IMR-90 (cell line): Measurements from ENCODE around the gene TOMM22. TPM values are rescaled to one million over a fixed set of nuclear protein-coding genes. Genes with fewer than 3 reads are reported as not detected.

ENCODE experiments used
- ATAC-seq: fragments of 200-7000 bp; cut with Tn5 transposase; 2 replicates; pipeline ENCODE4 v1.9.1; 2020; ENCODE audit warnings: low read depth, mild to moderate bottlenecking, moderate library complexity
- BruUV-seq: library from RNA; stranded (reverse); fragments of 400-500 nt; replicated peaks from 2 replicates; lab custom pipeline; 2021; lab: Mats Ljungman, UMichigan
- CTCF ChIA-PET: fragments of 300-600 bp; formaldehyde crosslinking; extraction: SDS; loops from one replicate; lab custom pipeline; 2021; ENCODE audit warnings: antibody characterized with exemption; lab: Yijun Ruan, JAX
- POLR2A ChIA-PET: fragments of 300-600 bp; sonication (Branson Sonifier 250); formaldehyde crosslinking; loops from one replicate; lab custom pipeline; 2022; ENCODE audit warnings: antibody characterized with exemption; ENCODE audit not compliant: unreplicated experiment; lab: Charles Lee
- DNase-seq: peaks from one replicate; pipeline ENCODE4 v3.0.0; 2013
- H2AFZ ChIP-seq: replicated peaks from 2 replicates; pipeline ENCODE3; 2013; ENCODE audit warnings: low read length, mild to moderate bottlenecking; ENCODE audit not compliant: poor library complexity
- H2AK5ac ChIP-seq: 2 replicates; pipeline ENCODE4 v1.6.1; 2013; ENCODE audit warnings: low read depth, low read length, inconsistent platforms
- H2AK9ac ChIP-seq: replicated peaks from 2 replicates; pipeline ENCODE3; 2013; ENCODE audit warnings: mild to moderate bottlenecking, low read depth, low read length, moderate library complexity; ENCODE audit not compliant: poor library complexity
- H2BK120ac ChIP-seq: 2 replicates; pipeline ENCODE4 v1.6.1; 2013; ENCODE audit warnings: low read depth, low read length, inconsistent platforms
- H2BK15ac ChIP-seq: 3 replicates; pipeline ENCODE4 v1.6.1; 2013; ENCODE audit warnings: low read depth, low read length, inconsistent platforms
- H2BK20ac ChIP-seq: 2 replicates; pipeline ENCODE4 v1.6.1; 2013; ENCODE audit warnings: low read depth, mild to moderate bottlenecking, inconsistent platforms, low read length, moderate library complexity
- H2BK5ac ChIP-seq: 2 replicates; pipeline ENCODE4 v1.6.1; 2013; ENCODE audit warnings: mild to moderate bottlenecking, low read depth, low read length, inconsistent platforms; ENCODE audit not compliant: poor library complexity, severe bottlenecking
- H3K14ac ChIP-seq: replicated peaks from 2 replicates; pipeline ENCODE4 v1.6.1; 2013; ENCODE audit warnings: low read depth, low read length, inconsistent platforms
- H3K18ac ChIP-seq: 2 replicates; pipeline ENCODE4 v1.6.1; 2013; ENCODE audit warnings: low read depth, low read length, control low read depth
- H3K23ac ChIP-seq: 2 replicates; pipeline ENCODE4 v1.6.1; 2013; ENCODE audit warnings: low read depth, low read length, inconsistent platforms
- H3K27ac ChIP-seq: 2 replicates; pipeline ENCODE4 v1.5.1; 2013; ENCODE audit warnings: mild to moderate bottlenecking, control low read depth, low read length; ENCODE audit not compliant: insufficient read depth
- H3K27me3 ChIP-seq: 2 replicates; pipeline ENCODE4 v1.6.1; 2013; ENCODE audit warnings: low read length; ENCODE audit not compliant: control insufficient read depth, insufficient read depth
- H3K36me3 ChIP-seq: 2 replicates; pipeline ENCODE4 v1.6.1; 2013; ENCODE audit warnings: low read length, mixed read lengths; ENCODE audit not compliant: control insufficient read depth, insufficient read depth
- H3K4ac ChIP-seq: 2 replicates; pipeline ENCODE4 v1.6.1; 2013; ENCODE audit warnings: low read depth, low read length, inconsistent platforms
- H3K4me1 ChIP-seq: 2 replicates; pipeline ENCODE4 v1.6.1; 2013; ENCODE audit warnings: low read length, mixed read lengths; ENCODE audit not compliant: control insufficient read depth, insufficient read depth
- H3K4me2 ChIP-seq: 2 replicates; pipeline ENCODE4 v1.6.1; 2013; ENCODE audit warnings: low read depth, mild to moderate bottlenecking, control low read depth, low read length, moderate library complexity
- H3K4me3 ChIP-seq: 2 replicates; pipeline ENCODE4 v1.5.1; 2013; ENCODE audit warnings: low read depth, mild to moderate bottlenecking, control low read depth, low read length, moderate library complexity; ENCODE audit not compliant: insufficient read depth
- H3K56ac ChIP-seq: 2 replicates; pipeline ENCODE4 v1.6.1; 2013; ENCODE audit warnings: low read length, inconsistent platforms; ENCODE audit not compliant: insufficient read depth; ENCODE audit errors: extremely low read depth
- H3K79me1 ChIP-seq, 2 experiments: 2 replicates each; pipeline ENCODE4 v1.6.1; 2013; ENCODE audit warnings: low read length in 2 of 2, inconsistent platforms in 1 of 2, low read depth in 1 of 2
- H3K9ac ChIP-seq: 2 replicates; pipeline ENCODE4 v1.6.1; 2013; ENCODE audit warnings: low read depth, low read length, control low read depth
- H3K9me1 ChIP-seq: 2 replicates; pipeline ENCODE4 v1.6.1; 2013; ENCODE audit warnings: low read length, inconsistent platforms; ENCODE audit not compliant: insufficient read depth
- H3K9me3 ChIP-seq: 2 replicates; pipeline ENCODE4 v1.6.1; 2013; ENCODE audit warnings: low read length; ENCODE audit not compliant: control insufficient read depth, insufficient read depth
- H4K20me1 ChIP-seq: 2 replicates; pipeline ENCODE4 v1.6.1; 2013; ENCODE audit warnings: low read length, inconsistent platforms; ENCODE audit not compliant: insufficient read depth
- H4K5ac ChIP-seq: 2 replicates; pipeline ENCODE4 v1.6.1; 2013; ENCODE audit warnings: mild to moderate bottlenecking, low read depth, low read length, control low read depth
- H4K8ac ChIP-seq, 2 experiments: 2 replicates each; pipeline ENCODE4 v1.6.1; 2013; ENCODE audit warnings: low read depth in 2 of 2, low read length in 2 of 2, control low read depth in 1 of 2, inconsistent platforms in 1 of 2
- H4K91ac ChIP-seq: 2 replicates; pipeline ENCODE4 v1.6.1; 2013; ENCODE audit warnings: low read depth, low read length, inconsistent platforms; ENCODE audit not compliant: insufficient read depth
- BHLHE40 ChIP-seq: fragments of 150-350 bp; IDR thresholded peaks from 2 replicates; pipeline ENCODE4 v1.6.1; 2016; ENCODE audit warnings: mild to moderate bottlenecking, low read depth, low read length
- CEBPB ChIP-seq: IDR thresholded peaks from 2 replicates; pipeline ENCODE4 v1.6.1; 2012; ENCODE audit warnings: low read depth, low read length, improper control_type of control experiment
- CHD1 ChIP-seq: IDR thresholded peaks from 2 replicates; pipeline ENCODE4 v1.6.1; 2012; ENCODE audit warnings: low read depth, low read length, improper control_type of control experiment
- CTCF ChIP-seq: conservative IDR thresholded peaks from 2 replicates; pipeline ENCODE4 v1.5.1; 2012; ENCODE audit warnings: mild to moderate bottlenecking, low read depth, low read length, improper control_type of control experiment
- ELK1 ChIP-seq: fragments of 150-350 bp; IDR thresholded peaks from 2 replicates; pipeline ENCODE4 v1.6.1; 2016; ENCODE audit warnings: low read depth, mild to moderate bottlenecking, low read length, moderate library complexity, borderline replicate concordance
- MAFK ChIP-seq: IDR thresholded peaks from 2 replicates; pipeline ENCODE4 v1.6.1; 2012; ENCODE audit warnings: low read depth, low read length, improper control_type of control experiment
- MAZ ChIP-seq: IDR thresholded peaks from 2 replicates; pipeline ENCODE4 v1.6.1; 2012; ENCODE audit warnings: low read depth, mild to moderate bottlenecking, low read length, improper control_type of control experiment, moderate library complexity, borderline replicate concordance
- POLR2A ChIP-seq: IDR thresholded peaks from 2 replicates; pipeline ENCODE4 v1.6.1; 2012; ENCODE audit warnings: mild to moderate bottlenecking, low read depth, low read length
- RCOR1 ChIP-seq: IDR thresholded peaks from 2 replicates; pipeline ENCODE4 v1.6.1; 2012; ENCODE audit warnings: mild to moderate bottlenecking, low read length, improper control_type of control experiment; ENCODE audit not compliant: insufficient replicate concordance
- SMC3 ChIP-seq: fragments of 150-350 bp; IDR thresholded peaks from 2 replicates; pipeline ENCODE4 v1.6.1; 2016; ENCODE audit warnings: low read depth, mild to moderate bottlenecking, antibody characterized with exemption, low read length, moderate library complexity
- USF2 ChIP-seq: fragments of 150-350 bp; IDR thresholded peaks from 2 replicates; pipeline ENCODE4 v1.6.1; 2017; ENCODE audit warnings: mild to moderate bottlenecking, antibody characterized with exemption, low read length, low read depth
- WGBS, 2 experiments: methylation state at CpG; one replicate each; pipeline versions ENCODE4 v1.1.5 to v1.1.7; 2013; ENCODE audit warnings: missing lambda C conversion rate in 2 of 2; ENCODE audit not compliant: insufficient read length in 1 of 2; ENCODE audit errors: extremely low coverage in 2 of 2; 5-methylcytosine and 5-hydroxymethylcytosine counted together
- dilution Hi-C: fragments of 300-500 bp; cut with HindIII; formaldehyde crosslinking; loops from one replicate; pipeline ENCODE4 v1.14.3; 2018; ENCODE audit warnings: low sequenced_read_pairs; ENCODE audit not compliant: unreplicated experiment
- in situ Hi-C: fragments of 300-500 bp; cut with MboI; formaldehyde crosslinking; loops from 3 replicates; pipeline ENCODE4 v1.14.3; 2019; ENCODE audit warnings: low sequenced_read_pairs, inconsistent platforms, mixed read lengths
- intact Hi-C: fragments of 100-400 bp; cut with micrococcal nuclease; formaldehyde crosslinking; loops from 2 replicates; pipeline ENCODE4 v1.10.0; 2022
- polyA plus RNA-seq, 3 experiments: library from polyadenylated mRNA; depleted of rRNA; stranded (reverse); fragments of >200 nt; gene quantifications; 2 replicates each; pipeline ENCODE4 v1.2.3, GENCODE V29; 2012; ENCODE audit warnings: low replicate concordance in 1 of 3
- total RNA-seq: library from RNA; depleted of rRNA; stranded (reverse); fragments of >200 nt; gene quantifications from 2 replicates; pipeline ENCODE4 v1.2.3, GENCODE V29; 2012

Gene TOMM22
- total and polyA plus RNA-seq, 2 of the 4 experiments (the other 2 are of a cell fraction): 38.7 to 78.0 TPM

GRCh38 chr22:38709306-38709705 lies 27.5 kb downstream of the TOMM22 start:
- H3K9me3 ChIP-seq: no peaks in the 10 kb centered on the region
- H3K4me2 ChIP-seq: no peak overlapping the region
- peaks cover 75% of the 10 kb centered on the region for H4K20me1 ChIP-seq
- no peak overlapping the region for H2BK5ac ChIP-seq
- H2BK120ac ChIP-seq: no peak overlapping the region
- ATAC-seq (no peak), DNase-seq (no peak)
- in situ Hi-C loops: no loop called here
- no peak overlapping the region for H4K8ac ChIP-seq
- no peak overlapping the region for H3K23ac ChIP-seq
- H3K79me1 ChIP-seq: peaks cover 20 to 79% of the 10 kb centered on the region in 2 experiments; a peak in 3 of 4 replicates
- dilution Hi-C loops: no loop called here
- H3K56ac ChIP-seq: no peak overlapping the region
- H3K27me3 ChIP-seq: no peaks in the 10 kb centered on the region
- no peak overlapping the region for H3K27ac ChIP-seq
- WGBS, 2 experiments: no CpG with 5 or more reads among the region's 3 CpGs
- no peak overlapping the region for H4K91ac ChIP-seq
- no peak overlapping the region for H2BK20ac ChIP-seq
- H3K36me3 ChIP-seq: peaks cover 3% of the 10 kb centered on the region
- H3K4me1 ChIP-seq: peaks cover 4% of the 10 kb centered on the region
- H2BK15ac ChIP-seq: no peak overlapping the region
- H2AK5ac ChIP-seq: no peak overlapping the region
- H3K18ac ChIP-seq: no peak overlapping the region
- no peak for TF ChIP-seq CTCF
- TF ChIP-seq SMC3: no peak
- TF ChIP-seq BHLHE40: no peak
- no peak for TF ChIP-seq POLR2A
- no peak for TF ChIP-seq MAZ
- no peak for TF ChIP-seq ELK1
- no peak for TF ChIP-seq RCOR1
- TF ChIP-seq CHD1: no peak
- no peak for TF ChIP-seq CEBPB
- TF ChIP-seq MAFK: no peak
- TF ChIP-seq USF2: no peak
- CTCF ChIA-PET: interaction anchor here (1.4 kb wide), 1 partner anchor 57 kb away, joined by 3 read pairs; no protein-coding TSS in a partner anchor
- H4K5ac ChIP-seq: no peak overlapping the region
- no peak overlapping the region for H3K14ac ChIP-seq
- intact Hi-C loops: loop anchor here (10.0 kb wide), 1 partner anchor 655 kb away; the partner anchor contains the start of gene PICK1
- POLR2A ChIA-PET: no interaction called here
- H2AK9ac ChIP-seq: no peak overlapping the region
- H3K9ac ChIP-seq: no peak overlapping the region
- H3K4ac ChIP-seq: no peak overlapping the region
- no peak overlapping the region for H3K4me3 ChIP-seq
- no TSS peak for BruUV-seq
- H2AFZ ChIP-seq: no peak overlapping the region
- peaks cover 25% of the 10 kb centered on the region for H3K9me1 ChIP-seq
